GM12801 (cell line): ENCODE data around the gene ZNF134.

Experiments
- TF ChIP-seq, protein P1 (sequence below): IDR thresholded peaks from one replicate; pipeline ENCODE4 v1.5.1; 2011; ENCODE audit warnings: control low read depth; ENCODE audit not compliant: insufficient read length; ENCODE audit errors: extremely low read depth

ZNF134 gene

DNA sequence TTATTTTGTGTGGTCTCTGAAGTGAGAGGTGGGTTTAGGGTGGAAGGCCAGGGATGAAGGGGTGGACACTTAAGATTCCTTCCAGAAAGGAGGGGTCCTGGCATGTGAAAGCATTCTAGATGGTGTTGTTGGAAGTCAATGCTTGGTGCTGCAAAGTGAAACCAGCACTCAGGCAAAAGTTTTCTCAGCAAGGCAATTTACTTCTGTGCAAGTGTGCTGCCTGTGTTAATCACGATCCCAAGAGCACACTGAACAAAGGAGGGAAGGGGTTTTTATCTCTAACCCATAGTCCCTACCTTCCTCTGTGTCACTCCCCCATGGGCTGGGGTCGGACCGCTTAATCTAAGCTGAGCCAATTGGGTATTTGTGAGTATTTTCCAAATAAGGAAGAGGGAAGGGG is 1.3 kb downstream of the ZNF134 start:
- TF ChIP-seq, protein P1, sequence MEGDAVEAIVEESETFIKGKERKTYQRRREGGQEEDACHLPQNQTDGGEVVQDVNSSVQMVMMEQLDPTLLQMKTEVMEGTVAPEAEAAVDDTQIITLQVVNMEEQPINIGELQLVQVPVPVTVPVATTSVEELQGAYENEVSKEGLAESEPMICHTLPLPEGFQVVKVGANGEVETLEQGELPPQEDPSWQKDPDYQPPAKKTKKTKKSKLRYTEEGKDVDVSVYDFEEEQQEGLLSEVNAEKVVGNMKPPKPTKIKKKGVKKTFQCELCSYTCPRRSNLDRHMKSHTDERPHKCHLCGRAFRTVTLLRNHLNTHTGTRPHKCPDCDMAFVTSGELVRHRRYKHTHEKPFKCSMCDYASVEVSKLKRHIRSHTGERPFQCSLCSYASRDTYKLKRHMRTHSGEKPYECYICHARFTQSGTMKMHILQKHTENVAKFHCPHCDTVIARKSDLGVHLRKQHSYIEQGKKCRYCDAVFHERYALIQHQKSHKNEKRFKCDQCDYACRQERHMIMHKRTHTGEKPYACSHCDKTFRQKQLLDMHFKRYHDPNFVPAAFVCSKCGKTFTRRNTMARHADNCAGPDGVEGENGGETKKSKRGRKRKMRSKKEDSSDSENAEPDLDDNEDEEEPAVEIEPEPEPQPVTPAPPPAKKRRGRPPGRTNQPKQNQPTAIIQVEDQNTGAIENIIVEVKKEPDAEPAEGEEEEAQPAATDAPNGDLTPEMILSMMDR, result no peak

DNA sequence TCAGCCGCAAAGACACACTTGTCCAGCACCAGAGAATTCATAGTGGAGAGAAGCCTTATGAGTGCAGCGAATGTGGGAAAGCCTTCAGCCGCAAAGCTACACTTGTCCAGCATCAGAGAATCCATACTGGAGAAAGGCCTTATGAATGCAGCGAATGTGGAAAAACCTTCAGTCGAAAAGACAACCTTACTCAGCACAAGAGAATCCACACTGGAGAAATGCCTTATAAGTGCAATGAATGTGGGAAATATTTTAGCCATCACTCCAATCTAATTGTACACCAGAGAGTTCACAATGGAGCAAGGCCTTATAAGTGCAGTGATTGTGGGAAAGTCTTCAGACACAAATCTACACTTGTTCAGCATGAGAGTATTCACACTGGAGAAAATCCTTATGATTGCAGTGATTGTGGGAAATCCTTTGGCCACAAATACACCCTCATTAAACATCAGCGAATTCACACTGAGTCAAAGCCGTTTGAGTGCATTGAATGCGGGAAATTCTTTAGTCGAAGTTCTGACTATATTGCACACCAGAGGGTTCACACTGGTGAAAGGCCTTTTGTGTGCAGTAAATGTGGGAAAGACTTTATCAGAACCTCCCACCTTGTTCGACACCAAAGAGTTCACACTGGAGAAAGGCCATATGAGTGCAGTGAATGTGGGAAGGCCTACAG is 6.8 kb downstream of the ZNF134 start:
- TF ChIP-seq, protein P1, result no peak

DNA sequence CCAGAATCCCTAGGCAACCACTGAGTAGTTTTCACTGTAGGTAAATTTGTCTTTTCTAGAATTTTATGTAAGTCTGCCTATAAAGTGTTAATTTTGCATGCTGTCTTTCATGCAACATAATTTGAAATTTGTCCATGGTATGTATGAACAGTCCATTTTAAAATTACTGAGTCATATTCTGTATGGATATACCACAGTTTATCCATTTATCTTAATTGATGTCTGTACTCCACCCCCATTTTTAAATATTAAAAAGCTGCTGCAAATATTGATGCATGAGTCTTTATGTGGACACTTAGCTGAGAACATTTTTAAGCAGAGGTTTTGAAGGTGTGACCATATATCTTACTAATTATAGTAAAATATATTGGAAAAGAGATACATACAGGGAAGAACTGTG is 9.0 kb downstream of the ZNF134 start:
- TF ChIP-seq, protein P1, result no peak

DNA sequence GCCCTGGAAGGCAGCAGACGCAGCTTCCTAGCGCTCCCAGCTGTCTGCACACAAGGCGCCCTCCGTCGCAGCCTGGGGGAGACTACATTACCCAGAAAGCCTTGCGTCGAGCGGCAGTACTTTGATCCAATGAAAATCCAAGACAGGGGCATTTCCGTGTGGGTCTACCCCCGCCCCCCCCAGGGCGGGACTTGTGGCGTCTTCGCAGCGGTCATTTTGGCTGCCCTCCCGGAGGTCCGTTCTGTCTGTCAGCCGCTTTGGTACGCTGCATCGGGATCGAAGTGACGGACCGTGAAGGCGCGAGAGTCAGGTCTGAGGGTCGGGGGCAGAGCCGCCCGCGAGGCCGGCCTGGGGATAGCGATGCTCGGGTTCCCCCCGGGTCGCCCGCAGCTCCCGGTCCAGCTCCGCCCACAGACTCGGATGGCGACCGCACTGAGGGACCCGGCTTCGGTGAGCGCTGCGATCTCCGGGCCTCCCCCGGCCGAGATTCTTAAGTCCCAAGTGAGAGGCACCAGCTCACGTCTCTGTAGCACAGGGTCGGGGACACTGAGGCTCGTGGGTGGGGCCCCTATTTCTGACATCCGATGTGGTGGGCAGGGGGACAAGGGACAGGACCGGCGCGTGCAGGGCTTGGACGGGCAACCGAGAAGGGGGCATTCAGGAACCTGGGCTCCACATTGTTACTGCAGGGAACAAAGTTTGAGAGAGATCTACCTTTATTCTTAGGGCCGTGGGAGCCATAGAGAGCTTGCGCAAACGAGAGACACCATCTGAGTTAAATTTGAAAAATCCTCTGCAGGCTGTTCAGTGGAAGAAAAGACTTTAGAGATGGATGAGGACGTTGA is 19.2 kb downstream of the ZNF134 start, which contains the start of gene ZNF211:
ZNF211 (plus strand) TSS at position 182 of the 845 bp plus-strand sequence; CDS start at position 361, 179 bp downstream.
- TF ChIP-seq, protein P1, result no peak

DNA sequence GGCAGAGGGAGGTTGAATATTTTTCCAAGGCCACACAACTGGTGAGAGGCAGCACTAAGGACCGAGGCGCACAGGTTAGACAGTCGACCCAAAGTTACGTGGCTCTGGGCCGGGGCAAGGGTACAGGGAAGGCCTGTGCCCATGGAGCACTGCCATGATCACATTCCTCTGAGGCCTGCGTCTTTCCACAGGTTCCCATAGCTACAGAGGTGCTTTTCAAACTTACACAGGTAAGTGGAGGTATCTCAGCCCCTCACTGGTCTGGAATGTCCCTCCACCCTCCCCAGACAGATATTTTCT is 19.7 kb downstream of the ZNF134 start:
- TF ChIP-seq, protein P1, result no peak

DNA sequence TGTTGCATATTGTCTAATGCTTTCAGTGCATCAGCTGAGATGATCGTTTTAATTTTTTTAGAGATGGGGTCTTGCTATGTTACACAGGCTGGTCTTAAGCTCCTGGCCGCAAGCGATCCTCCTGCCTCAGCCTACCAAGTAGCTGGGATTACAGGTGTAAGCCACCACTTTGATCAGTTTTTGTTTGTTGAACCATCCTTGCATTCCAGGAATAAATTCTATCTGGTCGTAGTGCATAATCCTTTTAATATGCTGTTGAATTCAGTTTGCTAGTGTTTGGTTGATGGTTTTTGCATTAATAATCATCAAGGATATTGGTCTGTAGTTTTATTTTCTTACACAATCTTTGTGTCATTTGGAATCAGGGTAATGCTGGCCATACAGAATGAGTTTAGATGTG is 23.3 kb downstream of the ZNF134 start:
- TF ChIP-seq, protein P1, result no peak

DNA sequence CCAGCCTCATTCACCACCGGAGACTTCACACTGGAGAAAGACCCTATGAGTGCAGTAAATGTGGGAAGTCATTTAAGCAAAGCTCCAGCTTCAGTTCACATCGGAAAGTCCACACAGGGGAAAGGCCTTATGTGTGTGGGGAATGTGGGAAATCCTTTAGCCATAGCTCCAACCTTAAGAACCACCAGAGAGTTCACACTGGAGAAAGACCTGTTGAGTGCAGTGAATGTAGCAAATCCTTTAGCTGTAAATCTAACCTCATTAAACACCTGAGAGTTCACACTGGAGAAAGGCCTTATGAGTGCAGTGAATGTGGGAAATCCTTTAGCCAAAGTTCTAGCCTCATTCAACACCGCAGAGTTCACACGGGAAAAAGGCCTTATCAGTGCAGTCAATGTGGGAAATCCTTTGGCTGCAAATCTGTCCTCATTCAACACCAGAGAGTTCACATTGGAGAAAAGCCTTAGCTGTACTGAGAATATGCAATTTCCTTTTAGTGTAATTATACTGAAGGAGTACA is 27.7 kb downstream of the ZNF134 start:
- TF ChIP-seq, protein P1, result no peak
